IMR-90 (cell line): ENCODE measurements around the gene SURF2. TPM values are rescaled to one million over a fixed set of nuclear protein-coding genes. Genes with fewer than 3 reads are reported as not detected.
"Not testable (repeated sequence)": the region's sequence is repeated elsewhere in the genome, so short reads cannot be mapped to it uniquely, and the experiment has no call there.

ENCODE experiments used
- ATAC-seq: fragments of 200-7000 bp; cut with Tn5 transposase; 2 replicates; pipeline ENCODE4 v1.9.1; 2020; ENCODE audit warnings: low read depth, mild to moderate bottlenecking, moderate library complexity
- BruUV-seq: library from RNA; stranded (reverse); fragments of 400-500 nt; replicated peaks from 2 replicates; lab custom pipeline; 2021; lab: Mats Ljungman, UMichigan
- CTCF ChIA-PET: fragments of 300-600 bp; formaldehyde crosslinking; extraction: SDS; loops from one replicate; lab custom pipeline; 2021; ENCODE audit warnings: antibody characterized with exemption; lab: Yijun Ruan, JAX
- POLR2A ChIA-PET: fragments of 300-600 bp; sonication (Branson Sonifier 250); formaldehyde crosslinking; loops from one replicate; lab custom pipeline; 2022; ENCODE audit warnings: antibody characterized with exemption; ENCODE audit not compliant: unreplicated experiment; lab: Charles Lee
- DNase-seq: peaks from one replicate; pipeline ENCODE4 v3.0.0; 2013
- H2AFZ ChIP-seq: replicated peaks from 2 replicates; pipeline ENCODE3; 2013; ENCODE audit warnings: low read length, mild to moderate bottlenecking; ENCODE audit not compliant: poor library complexity
- H2AK5ac ChIP-seq: 2 replicates; pipeline ENCODE4 v1.6.1; 2013; ENCODE audit warnings: low read depth, low read length, inconsistent platforms
- H2AK9ac ChIP-seq: replicated peaks from 2 replicates; pipeline ENCODE3; 2013; ENCODE audit warnings: mild to moderate bottlenecking, low read depth, low read length, moderate library complexity; ENCODE audit not compliant: poor library complexity
- H2BK120ac ChIP-seq: 2 replicates; pipeline ENCODE4 v1.6.1; 2013; ENCODE audit warnings: low read depth, low read length, inconsistent platforms
- H2BK15ac ChIP-seq: 3 replicates; pipeline ENCODE4 v1.6.1; 2013; ENCODE audit warnings: low read depth, low read length, inconsistent platforms
- H2BK20ac ChIP-seq: 2 replicates; pipeline ENCODE4 v1.6.1; 2013; ENCODE audit warnings: low read depth, mild to moderate bottlenecking, inconsistent platforms, low read length, moderate library complexity
- H2BK5ac ChIP-seq: 2 replicates; pipeline ENCODE4 v1.6.1; 2013; ENCODE audit warnings: mild to moderate bottlenecking, low read depth, low read length, inconsistent platforms; ENCODE audit not compliant: poor library complexity, severe bottlenecking
- H3K14ac ChIP-seq: replicated peaks from 2 replicates; pipeline ENCODE4 v1.6.1; 2013; ENCODE audit warnings: low read depth, low read length, inconsistent platforms
- H3K18ac ChIP-seq: 2 replicates; pipeline ENCODE4 v1.6.1; 2013; ENCODE audit warnings: low read depth, low read length, control low read depth
- H3K23ac ChIP-seq: 2 replicates; pipeline ENCODE4 v1.6.1; 2013; ENCODE audit warnings: low read depth, low read length, inconsistent platforms
- H3K27ac ChIP-seq: 2 replicates; pipeline ENCODE4 v1.5.1; 2013; ENCODE audit warnings: mild to moderate bottlenecking, control low read depth, low read length; ENCODE audit not compliant: insufficient read depth
- H3K27me3 ChIP-seq: 2 replicates; pipeline ENCODE4 v1.6.1; 2013; ENCODE audit warnings: low read length; ENCODE audit not compliant: control insufficient read depth, insufficient read depth
- H3K36me3 ChIP-seq: 2 replicates; pipeline ENCODE4 v1.6.1; 2013; ENCODE audit warnings: low read length, mixed read lengths; ENCODE audit not compliant: control insufficient read depth, insufficient read depth
- H3K4ac ChIP-seq: 2 replicates; pipeline ENCODE4 v1.6.1; 2013; ENCODE audit warnings: low read depth, low read length, inconsistent platforms
- H3K4me1 ChIP-seq: 2 replicates; pipeline ENCODE4 v1.6.1; 2013; ENCODE audit warnings: low read length, mixed read lengths; ENCODE audit not compliant: control insufficient read depth, insufficient read depth
- H3K4me2 ChIP-seq: 2 replicates; pipeline ENCODE4 v1.6.1; 2013; ENCODE audit warnings: low read depth, mild to moderate bottlenecking, control low read depth, low read length, moderate library complexity
- H3K4me3 ChIP-seq: 2 replicates; pipeline ENCODE4 v1.5.1; 2013; ENCODE audit warnings: low read depth, mild to moderate bottlenecking, control low read depth, low read length, moderate library complexity; ENCODE audit not compliant: insufficient read depth
- H3K56ac ChIP-seq: 2 replicates; pipeline ENCODE4 v1.6.1; 2013; ENCODE audit warnings: low read length, inconsistent platforms; ENCODE audit not compliant: insufficient read depth; ENCODE audit errors: extremely low read depth
- H3K79me1 ChIP-seq, 2 experiments: 2 replicates each; pipeline ENCODE4 v1.6.1; 2013; ENCODE audit warnings: low read length in 2 of 2, inconsistent platforms in 1 of 2, low read depth in 1 of 2
- H3K9ac ChIP-seq: 2 replicates; pipeline ENCODE4 v1.6.1; 2013; ENCODE audit warnings: low read depth, low read length, control low read depth
- H3K9me1 ChIP-seq: 2 replicates; pipeline ENCODE4 v1.6.1; 2013; ENCODE audit warnings: low read length, inconsistent platforms; ENCODE audit not compliant: insufficient read depth
- H3K9me3 ChIP-seq: 2 replicates; pipeline ENCODE4 v1.6.1; 2013; ENCODE audit warnings: low read length; ENCODE audit not compliant: control insufficient read depth, insufficient read depth
- H4K20me1 ChIP-seq: 2 replicates; pipeline ENCODE4 v1.6.1; 2013; ENCODE audit warnings: low read length, inconsistent platforms; ENCODE audit not compliant: insufficient read depth
- H4K5ac ChIP-seq: 2 replicates; pipeline ENCODE4 v1.6.1; 2013; ENCODE audit warnings: mild to moderate bottlenecking, low read depth, low read length, control low read depth
- H4K8ac ChIP-seq, 2 experiments: 2 replicates each; pipeline ENCODE4 v1.6.1; 2013; ENCODE audit warnings: low read depth in 2 of 2, low read length in 2 of 2, control low read depth in 1 of 2, inconsistent platforms in 1 of 2
- H4K91ac ChIP-seq: 2 replicates; pipeline ENCODE4 v1.6.1; 2013; ENCODE audit warnings: low read depth, low read length, inconsistent platforms; ENCODE audit not compliant: insufficient read depth
- WGBS, 2 experiments: methylation state at CpG; one replicate each; pipeline versions ENCODE4 v1.1.5 to v1.1.7; 2013; ENCODE audit warnings: missing lambda C conversion rate in 2 of 2; ENCODE audit not compliant: insufficient read length in 1 of 2; ENCODE audit errors: extremely low coverage in 2 of 2; 5-methylcytosine and 5-hydroxymethylcytosine counted together
- dilution Hi-C: fragments of 300-500 bp; cut with HindIII; formaldehyde crosslinking; loops from one replicate; pipeline ENCODE4 v1.14.3; 2018; ENCODE audit warnings: low sequenced_read_pairs; ENCODE audit not compliant: unreplicated experiment
- in situ Hi-C: fragments of 300-500 bp; cut with MboI; formaldehyde crosslinking; loops from 3 replicates; pipeline ENCODE4 v1.14.3; 2019; ENCODE audit warnings: low sequenced_read_pairs, inconsistent platforms, mixed read lengths
- intact Hi-C: fragments of 100-400 bp; cut with micrococcal nuclease; formaldehyde crosslinking; loops from 2 replicates; pipeline ENCODE4 v1.10.0; 2022
- polyA plus RNA-seq, 3 experiments: library from polyadenylated mRNA; depleted of rRNA; stranded (reverse); fragments of >200 nt; gene quantifications; 2 replicates each; pipeline ENCODE4 v1.2.3, GENCODE V29; 2012; ENCODE audit warnings: low replicate concordance in 1 of 3
- total RNA-seq: library from RNA; depleted of rRNA; stranded (reverse); fragments of >200 nt; gene quantifications from 2 replicates; pipeline ENCODE4 v1.2.3, GENCODE V29; 2012

The SURF2 gene
- total and polyA plus RNA-seq, 2 of the 4 experiments (the other 2 are of a cell fraction), result 9.9 to 16.3 TPM

- H2BK15ac ChIP-seq, H4K5ac ChIP-seq, H3K56ac ChIP-seq, H3K9ac ChIP-seq, H3K4me2 ChIP-seq, BruUV-seq, H3K23ac ChIP-seq, ATAC-seq, H3K4me1 ChIP-seq, H2AFZ ChIP-seq, in situ Hi-C loops, H4K8ac ChIP-seq, H3K4ac ChIP-seq, H3K4me3 ChIP-seq, H2BK120ac ChIP-seq, POLR2A ChIA-PET, H3K18ac ChIP-seq, H2BK20ac ChIP-seq, H3K79me1 ChIP-seq, H3K9me1 ChIP-seq, H2AK5ac ChIP-seq, dilution Hi-C loops, H4K20me1 ChIP-seq, H2BK5ac ChIP-seq, H4K91ac ChIP-seq, H3K14ac ChIP-seq, H2AK9ac ChIP-seq, H3K9me3 ChIP-seq, H3K27ac ChIP-seq, DNase-seq, CTCF ChIA-PET, intact Hi-C loops: not testable (repeated sequence)
- peaks cover 12% of the 10 kb centered on the region; the same call in 1 of the 2 replicates for H3K27me3 ChIP-seq
- 70% methylated on average over 2 of the region's 6 CpGs; no CpG with 5 or more reads in 1 of the 2 experiments for WGBS, 2 experiments
- peaks cover 12% of the 10 kb centered on the region for H3K36me3 ChIP-seq
These were observed 29.3 kb upstream of the SURF2 start for GRCh38 chr9:133327021-133327420.
